ENCODE data around the gene CD320. TPM values are rescaled to one million over a fixed set of nuclear protein-coding genes. Genes with fewer than 3 reads are reported as not detected.

CD320 gene
- total RNA-seq, 1 experiment from 2014 or later = 135 TPM

DNA sequence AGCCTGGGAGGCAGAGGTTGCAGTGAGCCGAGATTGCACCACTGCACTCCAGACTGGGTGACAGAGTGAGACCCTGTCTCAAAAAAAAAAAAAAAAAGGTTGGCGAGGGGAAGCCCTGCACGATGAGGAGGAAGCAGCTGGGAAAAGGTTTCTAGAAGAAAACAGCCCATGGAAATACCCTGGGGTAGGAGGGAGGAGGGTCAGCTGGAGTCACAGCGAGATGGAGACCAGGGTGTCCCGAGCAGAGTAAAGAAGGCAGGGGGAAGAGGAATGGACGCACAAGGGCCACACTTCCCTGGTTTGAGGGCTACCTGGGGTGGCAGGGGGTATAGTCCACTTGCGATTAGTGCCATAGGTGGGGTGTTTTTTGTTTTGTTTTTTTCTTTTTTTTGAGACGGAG is 28.5 kb upstream of the CD320 start:
- CTCF ChIA-PET = no interaction called here
- H3K36me3 ChIP-seq (ENCODE audit: insufficient read depth, low read length, poor library complexity, severe bottlenecking) = no peaks in the 10 kb centered on the region
- no peak overlapping the region for H3K27ac ChIP-seq (ENCODE audit: low read depth, low read length, poor library complexity, severe bottlenecking)
- POLR2A ChIA-PET (ENCODE audit: low non-redundant PET) = no interaction called here
- BruUV-seq (replicated peaks) = no TSS peak
- intact Hi-C loops (cut with micrococcal nuclease; ENCODE audit: unreplicated experiment) = no loop called here
- TF ChIP-seq EZH2 (IDR thresholded peaks at IDR 0.05; ENCODE audit: borderline replicate concordance, low read depth, low read length, poor library complexity, severe bottlenecking) = no peak
- TF ChIP-seq, protein P1, sequence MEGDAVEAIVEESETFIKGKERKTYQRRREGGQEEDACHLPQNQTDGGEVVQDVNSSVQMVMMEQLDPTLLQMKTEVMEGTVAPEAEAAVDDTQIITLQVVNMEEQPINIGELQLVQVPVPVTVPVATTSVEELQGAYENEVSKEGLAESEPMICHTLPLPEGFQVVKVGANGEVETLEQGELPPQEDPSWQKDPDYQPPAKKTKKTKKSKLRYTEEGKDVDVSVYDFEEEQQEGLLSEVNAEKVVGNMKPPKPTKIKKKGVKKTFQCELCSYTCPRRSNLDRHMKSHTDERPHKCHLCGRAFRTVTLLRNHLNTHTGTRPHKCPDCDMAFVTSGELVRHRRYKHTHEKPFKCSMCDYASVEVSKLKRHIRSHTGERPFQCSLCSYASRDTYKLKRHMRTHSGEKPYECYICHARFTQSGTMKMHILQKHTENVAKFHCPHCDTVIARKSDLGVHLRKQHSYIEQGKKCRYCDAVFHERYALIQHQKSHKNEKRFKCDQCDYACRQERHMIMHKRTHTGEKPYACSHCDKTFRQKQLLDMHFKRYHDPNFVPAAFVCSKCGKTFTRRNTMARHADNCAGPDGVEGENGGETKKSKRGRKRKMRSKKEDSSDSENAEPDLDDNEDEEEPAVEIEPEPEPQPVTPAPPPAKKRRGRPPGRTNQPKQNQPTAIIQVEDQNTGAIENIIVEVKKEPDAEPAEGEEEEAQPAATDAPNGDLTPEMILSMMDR (conservative IDR thresholded peaks at IDR 0.05; ENCODE audit: low read depth, low read length) = no peak
- H3K4me3 ChIP-seq (ENCODE audit: low read depth, low read length, poor library complexity, severe bottlenecking) = no peak overlapping the region
- no peak for DNase-seq (ENCODE audit: low spot score)
- H3K4me1 ChIP-seq (ENCODE audit: insufficient read depth, low read length, poor library complexity, severe bottlenecking) = no peaks in the 10 kb centered on the region
- peaks cover 25% of the 10 kb centered on the region for H3K27me3 ChIP-seq (replicated peaks; ENCODE audit: insufficient read depth, low read depth, low read length, poor library complexity)
- H3K9me3 ChIP-seq (ENCODE audit: low read depth, low read length, poor library complexity, severe bottlenecking) = no peaks in the 10 kb centered on the region

DNA sequence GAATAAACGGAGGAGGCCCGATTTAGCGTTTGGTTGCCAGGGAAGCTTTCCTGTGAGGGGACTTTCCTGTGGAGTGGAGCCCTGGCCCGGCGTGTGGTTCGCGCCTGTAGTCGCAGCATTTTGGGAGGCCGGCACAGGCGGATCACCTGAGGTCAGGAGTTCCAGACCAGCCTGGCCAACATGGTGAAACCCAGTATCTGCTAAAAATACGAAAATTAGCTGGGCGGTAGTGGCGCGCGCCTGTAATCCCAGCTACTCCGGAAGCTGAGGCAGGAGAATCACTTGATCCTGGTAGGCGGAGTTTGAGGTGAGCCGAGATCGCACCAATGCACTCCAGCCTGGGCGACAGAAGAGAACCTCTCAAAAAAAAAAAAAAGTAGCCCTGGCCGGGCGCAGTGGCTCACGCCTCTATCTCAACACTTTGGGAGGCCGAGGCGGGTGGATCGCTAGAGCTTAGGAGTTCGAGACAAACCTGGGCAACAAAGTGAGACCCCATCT is 28.0 kb upstream of the CD320 start:
- H3K27me3 ChIP-seq (replicated peaks; ENCODE audit: insufficient read depth, low read depth, low read length, poor library complexity) = peaks cover 25% of the 10 kb centered on the region
- TF ChIP-seq, protein P1 (conservative IDR thresholded peaks at IDR 0.05; ENCODE audit: low read depth, low read length) = no peak
- no peak for TF ChIP-seq EZH2 (IDR thresholded peaks at IDR 0.05; ENCODE audit: borderline replicate concordance, low read depth, low read length, poor library complexity, severe bottlenecking)
- no peak for DNase-seq (ENCODE audit: low spot score)
- H3K36me3 ChIP-seq (ENCODE audit: insufficient read depth, low read length, poor library complexity, severe bottlenecking) = no peaks in the 10 kb centered on the region
- no peaks in the 10 kb centered on the region for H3K9me3 ChIP-seq (ENCODE audit: low read depth, low read length, poor library complexity, severe bottlenecking)
- no peaks in the 10 kb centered on the region for H3K4me1 ChIP-seq (ENCODE audit: insufficient read depth, low read length, poor library complexity, severe bottlenecking)
- ChIA-PET CTCF (no interaction called here), POLR2A (ENCODE audit: low non-redundant PET) (no interaction called here)
- intact Hi-C loops (cut with micrococcal nuclease; ENCODE audit: unreplicated experiment) = no loop called here
- BruUV-seq (replicated peaks) = no TSS peak
- no peak overlapping the region for H3K27ac ChIP-seq (ENCODE audit: low read depth, low read length, poor library complexity, severe bottlenecking)
- H3K4me3 ChIP-seq (ENCODE audit: low read depth, low read length, poor library complexity, severe bottlenecking) = peak overlapping the region; percentile 46

DNA sequence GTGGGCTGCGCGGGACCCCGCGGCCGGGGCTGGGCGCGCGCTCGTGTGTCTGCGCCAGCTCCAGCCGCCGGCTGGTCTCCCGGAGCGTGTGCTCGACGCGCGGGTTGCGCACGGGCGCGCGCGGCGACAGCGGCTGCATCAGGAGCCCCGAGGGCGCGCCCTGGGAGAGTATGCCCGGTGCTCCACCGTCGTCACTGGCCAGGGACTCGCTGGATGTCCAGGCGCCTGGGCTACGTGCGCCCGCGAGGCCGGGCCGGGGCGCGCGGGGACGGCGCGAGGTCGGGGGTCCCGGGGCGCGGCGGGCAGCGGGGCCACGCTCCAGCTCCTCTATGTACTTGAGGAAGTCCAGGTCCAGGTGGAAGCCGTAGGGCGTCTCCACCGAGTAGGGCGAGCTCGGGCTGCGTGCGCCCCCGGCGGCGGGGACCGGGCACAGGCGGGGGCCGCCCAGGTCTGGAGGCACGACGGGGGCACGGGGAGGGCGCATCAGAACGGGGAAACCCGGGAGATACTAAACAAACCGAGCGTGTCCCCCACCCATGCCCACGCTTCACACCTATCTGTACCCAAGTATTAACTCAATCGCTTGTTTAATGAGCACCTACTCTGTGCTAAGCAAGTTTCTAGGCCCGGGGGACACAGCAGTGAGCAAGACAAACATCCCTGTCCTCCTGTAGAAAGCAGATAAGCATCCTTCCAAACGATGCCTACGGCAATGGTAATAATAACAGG is 27.3 kb upstream of the CD320 start:
- POLR2A ChIA-PET (ENCODE audit: low non-redundant PET) = interaction anchor here (0.6 kb wide), 1 partner anchor 137 kb away, joined by 3 read pairs; no protein-coding TSS in a partner anchor
- no TSS peak for BruUV-seq (replicated peaks)
- H3K27ac ChIP-seq (ENCODE audit: low read depth, low read length, poor library complexity, severe bottlenecking) = no peak overlapping the region
- no peaks in the 10 kb centered on the region for H3K36me3 ChIP-seq (ENCODE audit: insufficient read depth, low read length, poor library complexity, severe bottlenecking)
- H3K4me1 ChIP-seq (ENCODE audit: insufficient read depth, low read length, poor library complexity, severe bottlenecking) = no peaks in the 10 kb centered on the region
- peak overlapping the region; percentile 46 for H3K4me3 ChIP-seq (ENCODE audit: low read depth, low read length, poor library complexity, severe bottlenecking)
- CTCF ChIA-PET = no interaction called here
- TF ChIP-seq, protein P1 (conservative IDR thresholded peaks at IDR 0.05; ENCODE audit: low read depth, low read length) = peak; percentile 43
- no peak for TF ChIP-seq EZH2 (IDR thresholded peaks at IDR 0.05; ENCODE audit: borderline replicate concordance, low read depth, low read length, poor library complexity, severe bottlenecking)
- intact Hi-C loops (cut with micrococcal nuclease; ENCODE audit: unreplicated experiment) = no loop called here
- peaks cover 25% of the 10 kb centered on the region for H3K27me3 ChIP-seq (replicated peaks; ENCODE audit: insufficient read depth, low read depth, low read length, poor library complexity)
- no peak for DNase-seq (ENCODE audit: low spot score)
- H3K9me3 ChIP-seq (ENCODE audit: low read depth, low read length, poor library complexity, severe bottlenecking) = no peaks in the 10 kb centered on the region

Data from A673 (cell line).